ENCODE results near the gene ZNHIT6.

GRCh38 chr1:85621430-85621829 is 86.8 kb downstream of the ZNHIT6 start:
- TF ChIP-seq CTCF (IDR thresholded peaks at IDR 0.05) (no peak), EZH2 (IDR thresholded peaks at IDR 0.05; ENCODE audit: borderline replicate concordance, insufficient read depth, low read depth, low read length, poor library complexity, severe bottlenecking) (no peak)

Measured in B cell (primary cell).